ENCODE measurements around the gene GOLIM4. TPM values are rescaled to one million over a fixed set of nuclear protein-coding genes. Genes with fewer than 3 reads are reported as not detected.
A peak's percentile ranks its signal among the peaks of the same experiment; 100 is the strongest.

The GOLIM4 gene
- polyA plus RNA-seq, 1 of the 3 experiments (the other 2 are of a cell fraction), result 42.3 TPM

- Histone ChIP-seq H3K9me3 (no peaks in the 10 kb centered on the region), H3K27ac (ENCODE audit: low read depth in 2 of 2, low read length in 1 of 2) (peak overlapping the region; percentile 18 to 76), H3K9me2 (no peaks in the 10 kb centered on the region), H3K9ac (no peak overlapping the region), H3F3A (replicated peaks; ENCODE audit: insufficient read depth) (peaks cover 21% of the 10 kb centered on the region), H3K4me1 (ENCODE audit: control insufficient read depth in 1 of 2, insufficient read depth in 2 of 2, low read depth in 1 of 2, low read length in 1 of 2) (peaks cover 3 to 13% of the 10 kb centered on the region in 2 experiments; a peak in 2 of 4 replicates), H3K79me2 (ENCODE audit: insufficient read depth) (peaks cover 7% of the 10 kb centered on the region), H3K4me3 (ENCODE audit: low read depth in 2 of 2, low read length in 1 of 2) (no peak overlapping the region), H3K27me3 (ENCODE audit: insufficient read depth) (no peaks in the 10 kb centered on the region), H3K36me3 (replicated peaks in 1 of 2; ENCODE audit: control insufficient read depth in 1 of 2, insufficient read depth in 2 of 2, low read length in 1 of 2) (peaks cover 31 to 46% of the 10 kb centered on the region in 2 experiments), H4K20me1 (ENCODE audit: insufficient read depth) (no peaks in the 10 kb centered on the region; the same call in 1 of the 2 replicates), H2AFZ (ENCODE audit: low read depth) (no peak overlapping the region), H3K4me2 (peak overlapping the region; percentile 7; the same call in 1 of the 2 replicates)
- DNase-seq, result peak; percentile 12
- ChIA-PET CTCF (no interaction called here), POLR2A (no interaction called here)
- WGBS (ENCODE audit: low lambda C conversion rate), result 73% methylated on average over 5 of the region's 5 CpGs
- TF ChIP-seq PBX3 (IDR thresholded peaks at IDR 0.05) (peak; percentile 90), SIN3A (IDR thresholded peaks at IDR 0.05; ENCODE audit: borderline replicate concordance, low read depth, low read length) (no peak), NRF1 (IDR thresholded peaks at IDR 0.05; ENCODE audit: low read depth, low read length) (no peak), FOSL2 (IDR thresholded peaks at IDR 0.05; ENCODE audit: borderline replicate concordance, low read depth) (peak; percentile 77; the same call in 1 of the 2 replicates), MAX (IDR thresholded peaks at IDR 0.05; ENCODE audit: low read depth) (peak; percentile 22; the same call in 1 of the 2 replicates), MEF2A (IDR thresholded peaks at IDR 0.05; ENCODE audit: borderline replicate concordance, low read depth) (peak; percentile 93), EZH2phosphoT487 (IDR thresholded peaks at IDR 0.05; ENCODE audit: borderline replicate concordance, low read depth) (no peak), USF2 (IDR thresholded peaks at IDR 0.05; ENCODE audit: borderline replicate concordance, low read depth, low read length) (no peak), POLR2AphosphoS5 (IDR thresholded peaks at IDR 0.05; ENCODE audit: low read depth, low read length) (peak; percentile 51; the same call in 1 of the 2 replicates), RFX5 (IDR thresholded peaks at IDR 0.05; ENCODE audit: low read length) (no peak), REST (IDR thresholded peaks at IDR 0.05; ENCODE audit: low read depth, low read length) (no peak), USF1 (IDR thresholded peaks at IDR 0.05; ENCODE audit: borderline replicate concordance, low read depth) (0 out of 2 replicates have a peak, but pooled peaks have one; percentile 25), ZBTB33 (IDR thresholded peaks at IDR 0.05; ENCODE audit: borderline replicate concordance, low read depth) (no peak), JUND (IDR thresholded peaks at IDR 0.05) (peak; percentile 81), SMC3 (IDR thresholded peaks at IDR 0.05; ENCODE audit: low read depth, low read length) (no peak), EP300 (IDR thresholded peaks at IDR 0.05; ENCODE audit: borderline replicate concordance in 1 of 2, low read depth in 1 of 2, low read length in 1 of 2) (peak in 1 of 2 experiments; percentile 85; a peak in 1 of 4 replicates), RXRA (IDR thresholded peaks at IDR 0.05; ENCODE audit: borderline replicate concordance, low read depth) (no peak; the same call in 1 of the 2 replicates), MXI1 (IDR thresholded peaks at IDR 0.05; ENCODE audit: low read depth, low read length) (no peak), TCF12 (IDR thresholded peaks at IDR 0.05) (peak; percentile 91), RAD21 (IDR thresholded peaks at IDR 0.05; ENCODE audit: low read length) (no peak), TEAD4 (IDR thresholded peaks at IDR 0.05; ENCODE audit: borderline replicate concordance, insufficient read depth) (peak; percentile 71; the same call in 1 of the 2 replicates)
- TF ChIP-seq, protein P1, sequence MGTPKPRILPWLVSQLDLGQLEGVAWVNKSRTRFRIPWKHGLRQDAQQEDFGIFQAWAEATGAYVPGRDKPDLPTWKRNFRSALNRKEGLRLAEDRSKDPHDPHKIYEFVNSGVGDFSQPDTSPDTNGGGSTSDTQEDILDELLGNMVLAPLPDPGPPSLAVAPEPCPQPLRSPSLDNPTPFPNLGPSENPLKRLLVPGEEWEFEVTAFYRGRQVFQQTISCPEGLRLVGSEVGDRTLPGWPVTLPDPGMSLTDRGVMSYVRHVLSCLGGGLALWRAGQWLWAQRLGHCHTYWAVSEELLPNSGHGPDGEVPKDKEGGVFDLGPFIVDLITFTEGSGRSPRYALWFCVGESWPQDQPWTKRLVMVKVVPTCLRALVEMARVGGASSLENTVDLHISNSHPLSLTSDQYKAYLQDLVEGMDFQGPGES (IDR thresholded peaks at IDR 0.05; ENCODE audit: low read depth, low read length), result no peak
These were observed 61.4 kb downstream of the GOLIM4 start for GRCh38 chr3:168034152-168034928.
